Activated CD4-positive, alpha-beta T cell treated with anti-CD3 and anti-CD28 coated beads, Interleukin-2, amount 50 U/mL, for 4 hours (primary cell): ENCODE measurements around the gene TPSG1.
"Not testable (repeated sequence)": the region's sequence is repeated elsewhere in the genome, so short reads cannot be mapped to it uniquely, and the experiment has no call there.

ENCODE experiments used
- DNase-seq, 2 experiments: peaks; one replicate each; pipeline ENCODE4 v3.0.0-alpha.2; 2020

TPSG1 gene

DNA sequence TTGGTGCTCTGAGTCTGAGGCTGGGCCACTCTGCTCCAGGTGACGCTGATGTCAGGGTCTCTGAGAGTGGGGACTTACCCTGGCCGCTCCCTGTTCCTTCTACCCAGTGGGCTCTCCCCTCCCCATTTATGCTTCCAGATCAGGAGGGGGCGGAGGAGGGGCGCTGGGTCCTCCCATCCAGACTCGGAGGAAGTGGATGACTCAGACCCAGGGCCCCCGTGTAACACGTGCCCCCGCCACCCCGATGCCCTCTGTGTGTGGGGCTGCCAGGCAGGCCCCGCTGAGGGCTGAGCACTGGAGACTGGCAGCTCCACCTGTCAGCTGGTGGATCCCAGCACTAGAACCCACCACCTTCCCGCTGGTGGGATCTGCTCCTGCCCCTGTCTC lies 5.0 kb upstream of the TPSG1 start, which contains the start of gene TPSB2:
Gene TPSB2 (minus strand): TSS at position 101 of the 387 bp plus-strand sequence. CDS start 233 bp downstream, outside the sequence.
- DNase-seq, result not testable (repeated sequence)

DNA sequence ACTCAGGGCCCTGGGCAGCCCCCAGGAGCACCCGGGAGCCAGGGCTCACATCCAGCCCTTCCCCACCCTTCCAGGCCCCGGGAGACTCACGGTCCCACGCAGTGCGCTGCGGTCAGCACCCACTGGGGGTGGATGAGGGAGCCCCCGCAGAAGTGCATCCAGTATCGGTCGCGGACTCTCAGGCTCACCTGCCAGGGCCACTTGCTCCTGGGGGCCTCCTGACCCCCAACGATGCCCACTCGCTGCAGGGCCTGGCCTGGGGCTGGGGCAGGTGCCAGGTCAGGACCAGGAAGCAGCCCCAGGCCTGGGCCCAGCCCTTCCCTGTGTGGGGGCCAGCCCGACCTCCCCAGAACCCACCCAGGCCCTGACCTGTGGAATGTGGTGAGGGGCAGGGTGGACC lies 4.4 kb upstream of the TPSG1 start:
- DNase-seq, result not testable (repeated sequence)

DNA sequence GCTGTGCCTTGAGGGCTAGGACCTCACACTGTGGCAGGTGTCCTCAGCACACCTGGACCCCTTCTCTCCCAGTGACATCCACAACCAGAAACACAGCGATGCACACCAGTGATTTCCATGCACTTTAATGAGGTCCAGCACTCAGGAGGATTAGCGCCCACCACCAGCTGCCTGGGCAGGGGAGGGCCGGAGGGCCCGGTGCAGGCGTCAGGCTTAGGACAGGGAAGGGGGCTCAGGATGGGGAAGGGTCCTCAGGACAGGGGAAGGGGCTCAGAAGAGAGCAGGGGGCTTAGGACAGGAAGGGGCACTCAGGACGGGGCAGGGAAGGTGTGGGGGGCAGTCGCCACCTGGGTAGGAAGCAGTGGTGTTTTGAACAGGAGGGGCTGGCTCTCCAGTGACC lies 3.2 kb upstream of the TPSG1 start:
- DNase-seq, result not testable (repeated sequence)

DNA sequence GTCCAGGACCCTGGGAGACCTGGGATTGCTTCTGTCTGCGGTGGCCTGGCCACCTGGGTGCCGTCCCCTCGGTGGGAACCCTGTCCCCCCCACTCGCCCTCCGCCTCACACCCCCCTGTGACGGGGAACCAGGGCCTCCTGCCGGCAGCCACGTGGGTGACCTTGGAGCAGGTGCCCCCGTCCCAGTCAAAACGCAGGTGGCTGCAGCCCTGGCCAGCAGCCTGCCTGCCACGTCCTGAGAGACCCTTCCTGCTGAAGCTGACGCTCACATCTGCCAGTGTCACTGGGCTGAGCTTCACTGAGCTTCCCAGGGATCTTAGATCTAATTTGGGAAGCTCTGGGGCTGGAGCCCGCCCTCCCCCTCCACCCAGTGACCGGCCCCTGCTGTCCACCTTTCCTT lies 1.6 kb upstream of the TPSG1 start:
- DNase-seq, result not testable (repeated sequence)

DNA sequence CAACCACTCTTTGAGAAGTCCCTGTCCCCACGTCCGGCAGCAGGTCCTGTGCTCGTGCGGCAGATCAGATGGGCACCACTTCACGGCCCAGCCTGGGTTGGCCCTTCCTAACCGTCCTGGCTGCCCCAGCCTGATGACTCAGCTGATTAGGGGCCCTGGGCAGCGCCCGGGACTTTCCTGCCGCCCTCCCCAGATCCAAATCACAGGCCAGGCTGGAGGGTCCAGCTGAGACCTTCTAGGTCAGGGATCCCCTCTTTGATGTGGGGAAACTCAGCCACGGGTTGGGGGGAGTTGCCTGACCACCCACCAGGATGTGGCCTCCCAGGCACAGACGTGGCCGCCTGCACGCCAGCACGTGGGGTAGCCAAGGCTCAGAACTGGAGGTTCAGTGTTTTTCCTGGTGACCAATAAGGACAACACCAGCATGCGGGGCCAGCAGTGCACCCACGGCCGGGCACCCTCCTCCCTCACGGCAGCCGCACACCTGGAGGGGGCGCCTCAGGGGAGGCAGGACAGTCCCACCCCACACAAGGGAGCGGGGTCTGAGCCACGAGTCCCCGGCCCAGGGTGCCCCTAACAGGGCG lies 752 bp upstream of the TPSG1 start:
- DNase-seq, result not testable (repeated sequence)

DNA sequence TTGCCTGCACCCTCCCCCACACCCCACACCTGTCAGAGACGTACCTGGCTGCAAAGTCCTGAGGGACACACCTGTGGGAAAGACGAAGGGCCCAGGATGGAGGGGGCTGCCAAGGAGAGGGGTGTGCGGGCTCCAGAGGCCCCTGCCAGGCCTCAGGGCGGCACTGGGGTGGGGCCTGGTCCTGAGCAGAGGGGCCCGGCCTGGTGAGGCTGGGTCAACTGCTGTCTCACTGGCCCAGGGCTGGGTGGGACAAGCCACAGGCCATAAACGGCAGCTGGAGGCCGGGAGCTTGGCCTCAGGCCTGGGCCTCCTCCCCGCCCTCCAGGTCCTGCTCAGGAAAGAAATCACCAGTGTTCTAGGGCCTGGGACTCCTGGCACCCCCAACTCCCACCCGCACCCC lies 510 bp downstream of the TPSG1 start:
- no peak for DNase-seq

DNA sequence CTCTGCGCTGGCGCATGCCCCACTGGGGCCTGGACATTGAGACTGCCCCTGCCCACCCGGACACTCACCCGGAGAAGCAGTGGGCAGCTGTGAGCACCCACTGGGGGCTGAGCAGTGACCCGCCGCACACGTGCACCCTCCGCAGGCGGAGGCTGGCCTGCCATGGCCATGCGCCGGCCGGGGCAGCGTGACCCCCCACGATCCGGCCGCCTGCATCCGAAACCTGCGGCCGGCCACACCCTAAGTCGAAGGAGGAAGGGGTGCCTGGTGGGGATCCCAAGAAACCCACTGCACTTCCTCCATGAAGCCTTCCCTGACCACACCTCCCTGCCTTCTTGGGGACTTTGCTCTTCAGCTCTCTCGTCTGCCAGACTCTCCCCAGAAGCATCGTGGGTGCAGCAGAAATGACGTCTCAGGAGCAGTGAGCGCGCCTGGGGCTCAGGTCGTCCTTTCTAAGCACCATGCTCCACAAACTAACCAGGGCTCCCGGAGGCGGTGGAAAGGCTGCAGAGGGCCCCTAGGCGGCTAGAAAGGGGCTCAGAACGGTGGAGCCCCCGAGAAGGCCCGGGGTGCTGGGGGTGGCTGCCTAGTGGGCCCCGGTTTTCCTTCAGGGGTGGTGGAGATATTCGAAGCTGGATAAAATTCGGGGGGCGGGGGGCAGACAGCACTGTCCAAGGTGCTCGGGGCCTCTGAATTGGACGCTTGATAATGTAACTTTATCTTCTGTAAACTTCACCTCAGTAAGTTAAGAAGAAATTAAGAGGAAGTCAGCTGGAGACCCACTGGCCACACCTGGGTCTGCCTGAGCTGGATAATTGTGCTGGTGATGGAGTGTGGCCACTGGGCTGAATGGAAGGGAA lies 1.5 kb downstream of the TPSG1 start:
- DNase-seq, result no peak

DNA sequence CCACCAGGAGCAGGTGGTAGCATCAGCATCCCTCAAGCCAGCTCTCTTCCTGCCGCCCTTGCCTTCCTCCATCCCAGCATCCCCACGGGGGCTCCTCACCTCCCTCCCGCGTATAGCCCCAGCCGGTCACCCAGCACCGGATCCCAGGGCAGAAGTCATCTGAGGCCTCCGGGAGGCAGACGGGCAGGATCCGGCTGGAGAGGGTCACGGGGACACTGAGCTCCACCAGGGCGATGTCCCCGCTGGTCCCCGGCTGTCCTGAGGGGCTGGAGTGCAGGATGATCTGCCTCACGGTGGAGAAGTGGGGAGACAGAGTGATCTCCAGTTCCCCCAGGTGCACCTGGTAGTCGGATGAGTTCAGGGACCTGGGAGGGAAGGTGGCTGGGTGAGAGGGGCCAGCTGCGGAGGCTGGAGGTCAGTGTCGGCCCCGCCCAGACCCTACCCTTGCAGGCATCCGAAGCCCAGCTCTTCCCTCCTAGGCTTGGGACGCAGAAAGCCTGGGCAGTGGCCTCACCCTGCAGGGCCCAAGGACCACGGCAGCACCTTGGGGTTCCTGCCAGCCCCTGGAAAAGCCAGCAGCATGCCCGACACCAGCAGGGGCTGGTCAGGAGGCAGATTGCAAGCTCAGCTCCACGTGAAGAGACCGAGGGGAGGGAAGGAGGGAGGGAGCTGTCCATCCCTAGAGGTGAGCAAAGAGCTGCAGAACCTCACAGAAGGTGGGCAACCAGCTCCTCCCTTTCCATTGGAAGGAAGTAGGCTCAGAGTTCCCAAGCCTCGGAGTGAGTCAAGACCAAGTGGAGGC lies 2.3 kb downstream of the TPSG1 start:
- DNase-seq, result no peak

DNA sequence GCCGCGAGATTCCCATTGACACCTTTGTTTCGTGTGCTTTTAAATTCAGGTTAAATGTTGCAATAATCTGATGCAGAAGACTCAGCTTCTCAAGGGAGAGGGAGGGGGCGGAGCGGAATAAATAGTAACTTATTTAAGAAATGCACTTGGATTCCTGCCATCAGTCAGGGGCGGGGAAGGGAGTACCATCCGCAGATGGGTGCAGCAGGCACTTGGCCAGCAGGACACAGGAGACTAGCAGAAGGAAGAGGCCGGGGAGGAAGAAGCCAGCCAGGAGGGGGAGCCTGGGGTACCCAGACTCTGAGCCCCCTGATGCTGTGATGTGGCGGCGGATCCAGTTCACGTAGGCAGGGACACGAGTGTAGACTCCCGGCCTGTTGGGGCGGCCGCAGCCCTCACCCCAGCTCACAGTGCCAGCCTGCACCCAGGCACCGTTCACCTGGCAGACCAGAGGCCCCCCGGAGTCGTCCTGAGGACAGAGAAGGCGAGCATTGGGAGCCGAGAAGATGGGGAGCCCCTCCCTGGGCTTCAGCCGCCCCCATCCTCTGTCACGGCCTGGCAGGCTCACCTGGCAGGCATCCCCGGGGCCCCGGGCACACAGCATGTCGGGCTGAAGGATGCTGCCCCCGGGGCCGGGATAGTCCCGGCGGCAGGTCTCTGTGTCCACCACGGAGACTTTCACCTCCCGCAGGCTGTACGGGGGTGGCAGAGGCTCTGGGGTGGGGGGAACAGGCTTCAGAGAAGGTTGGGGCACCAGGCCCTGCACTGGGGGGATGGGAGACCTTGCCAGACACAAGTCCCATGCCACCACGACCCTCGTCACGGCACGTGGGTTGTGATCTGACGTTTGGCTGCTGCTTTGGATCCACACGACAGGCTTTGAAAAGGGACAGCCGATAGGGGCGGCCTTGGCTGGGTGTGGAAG lies 3.2 kb downstream of the TPSG1 start:
- DNase-seq, result no peak

DNA sequence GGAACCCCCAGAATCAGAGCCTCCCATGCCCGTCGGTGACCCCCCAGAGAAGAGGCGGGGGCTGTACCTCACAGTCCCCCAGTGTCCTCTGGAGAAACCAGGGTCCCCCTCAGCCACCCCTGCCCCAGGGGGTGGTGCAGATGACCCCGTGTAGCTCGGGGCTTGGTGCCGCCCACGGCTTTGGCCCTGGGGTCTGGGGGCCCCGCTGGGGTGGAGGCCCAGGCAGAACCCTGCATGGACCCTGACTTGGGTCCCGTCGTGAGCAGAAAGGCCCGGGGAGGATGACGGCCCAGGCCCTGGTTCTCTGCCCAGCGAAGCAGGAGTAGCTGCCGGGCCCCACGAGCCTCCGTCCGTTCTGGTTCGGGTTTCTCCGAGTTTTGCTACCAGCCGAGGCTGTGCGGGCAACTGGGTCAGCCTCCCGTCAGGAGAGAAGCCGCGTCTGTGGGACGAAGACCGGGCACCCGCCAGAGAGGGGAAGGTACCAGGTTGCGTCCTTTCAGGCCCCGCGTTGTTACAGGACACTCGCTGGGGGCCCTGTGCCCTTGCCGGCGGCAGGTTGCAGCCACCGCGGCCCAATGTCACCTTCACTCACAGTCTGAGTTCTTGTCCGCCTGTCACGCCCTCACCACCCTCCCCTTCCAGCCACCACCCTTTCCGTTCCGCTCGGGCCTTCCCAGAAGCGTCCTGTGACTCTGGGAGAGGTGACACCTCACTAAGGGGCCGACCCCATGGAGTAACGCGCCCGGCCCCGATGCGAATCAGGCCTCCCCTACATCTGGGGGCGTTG lies 4.0 kb downstream of the TPSG1 start:
- no peak for DNase-seq

DNA sequence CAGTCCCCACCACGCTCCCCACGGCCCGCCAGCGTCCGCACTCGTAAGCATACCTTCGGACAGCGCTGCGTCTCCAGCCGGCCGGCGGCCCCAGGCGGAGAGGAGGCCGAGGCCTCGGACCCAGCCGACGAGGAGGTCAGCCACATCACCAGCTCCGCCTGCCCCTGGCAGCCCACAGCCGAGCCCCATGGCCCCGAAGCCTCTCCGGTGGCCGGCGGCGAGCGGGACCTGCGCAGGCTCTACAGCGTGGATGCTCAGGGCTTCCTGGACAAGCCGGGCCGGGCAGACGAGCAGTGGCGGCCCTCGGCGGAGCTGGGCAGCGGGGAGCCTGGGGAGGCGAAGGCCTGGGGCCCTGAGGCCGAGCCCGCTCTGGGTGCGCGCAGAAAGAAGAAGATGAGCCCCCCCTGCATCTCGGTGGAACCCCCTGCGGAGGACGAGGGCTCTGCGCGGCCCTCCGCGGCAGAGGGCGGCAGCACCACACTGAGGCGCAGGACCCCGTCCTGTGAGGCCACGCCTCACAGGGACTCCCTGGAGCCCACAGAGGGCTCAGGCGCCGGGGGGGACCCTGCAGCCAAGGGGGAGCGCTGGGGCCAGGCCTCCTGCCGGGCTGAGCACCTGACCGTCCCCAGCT lies 4.9 kb downstream of the TPSG1 start:
- DNase-seq, result no peak

DNA sequence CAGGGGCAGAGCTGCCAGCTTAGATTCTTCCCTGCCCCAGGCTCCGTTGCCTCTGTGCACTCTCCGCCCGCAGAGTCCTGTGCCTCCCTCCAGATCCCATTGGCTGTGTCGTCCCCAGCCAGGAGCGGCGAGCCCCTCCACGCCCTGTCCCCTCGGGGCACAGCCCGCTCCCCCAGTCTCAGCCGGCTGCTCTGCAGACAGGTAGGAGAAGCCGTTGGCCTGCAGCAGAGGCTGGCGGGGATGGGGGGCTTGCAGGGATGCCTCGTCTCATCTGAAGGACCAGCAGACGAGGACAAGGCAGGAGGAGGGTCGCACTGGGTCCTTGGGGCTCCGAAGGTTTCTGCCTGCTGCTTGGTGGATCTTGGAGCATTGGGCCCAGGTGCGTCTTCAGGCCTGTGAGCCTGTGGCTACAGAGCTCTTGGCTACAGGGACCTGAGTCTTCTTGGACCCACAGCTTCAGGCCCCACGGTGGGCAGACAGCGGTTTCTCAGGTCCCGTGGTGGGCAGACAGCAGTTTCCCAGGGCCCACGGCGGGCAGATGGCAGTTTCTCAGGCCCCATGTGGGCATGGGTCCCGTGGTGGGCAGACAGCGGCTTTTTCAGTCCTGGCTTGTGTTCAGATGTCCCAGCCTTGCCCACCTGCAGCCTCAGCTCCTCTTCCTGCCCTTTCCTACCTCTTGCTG lies 6.0 kb downstream of the TPSG1 start:
- no peak for DNase-seq

DNA sequence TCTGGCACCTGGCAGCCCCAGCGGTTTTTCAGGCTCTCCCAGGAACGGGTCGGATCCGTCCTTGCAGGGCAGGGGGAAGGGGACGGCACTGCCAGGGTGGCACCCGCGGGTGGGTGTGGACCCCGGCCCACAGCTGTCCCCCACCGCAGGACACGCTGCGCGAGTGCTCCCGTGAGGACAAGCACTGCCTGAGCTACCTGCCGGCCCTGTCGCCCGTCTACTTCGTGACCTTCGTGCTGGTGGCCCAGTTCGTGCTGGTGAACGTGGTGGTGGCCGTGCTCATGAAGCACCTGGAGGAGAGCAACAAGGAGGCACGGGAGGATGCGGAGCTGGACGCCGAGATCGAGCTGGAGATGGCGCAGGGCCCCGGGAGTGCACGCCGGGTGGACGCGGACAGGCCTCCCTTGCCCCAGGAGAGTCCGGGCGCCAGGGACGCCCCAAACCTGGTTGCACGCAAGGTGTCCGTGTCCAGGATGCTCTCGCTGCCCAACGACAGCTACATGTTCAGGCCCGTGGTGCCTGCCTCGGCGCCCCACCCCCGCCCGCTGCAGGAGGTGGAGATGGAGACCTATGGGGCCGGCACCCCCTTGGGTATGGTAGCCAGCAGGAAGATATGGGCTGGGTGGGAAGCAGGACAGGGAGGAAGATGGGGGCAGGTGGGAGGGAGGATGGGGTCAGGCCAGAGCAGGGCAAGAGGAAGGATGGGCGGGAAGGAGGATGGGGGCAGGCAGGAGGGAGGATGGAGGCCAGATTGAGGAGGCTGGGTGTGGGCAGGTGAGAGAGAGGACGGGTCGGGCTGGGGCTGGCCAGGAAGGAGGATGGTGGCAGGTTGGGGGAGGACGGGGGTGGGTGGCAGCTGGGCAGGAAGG lies 6.8 kb downstream of the TPSG1 start:
- DNase-seq, result no peak

DNA sequence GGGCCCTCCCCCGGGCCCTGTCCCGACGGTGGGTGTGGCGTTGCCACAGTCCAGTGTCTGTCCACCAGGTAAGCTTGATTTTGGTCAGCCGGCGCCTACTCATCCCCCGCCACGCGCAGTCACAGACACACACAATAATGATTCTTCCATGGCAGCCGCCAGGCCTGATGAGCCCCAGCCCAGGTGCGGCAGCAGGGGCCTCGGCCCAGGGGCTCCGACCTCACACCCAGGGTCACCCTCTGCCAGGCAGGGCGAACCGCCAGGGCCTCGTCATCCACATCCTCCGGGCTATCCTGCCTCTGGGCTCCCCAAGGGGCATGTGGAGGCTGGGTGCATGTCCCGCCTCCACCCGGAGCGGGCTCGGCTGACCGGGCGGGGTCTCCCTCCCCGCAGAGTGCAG lies 7.5 kb downstream of the TPSG1 start:
- DNase-seq, result no peak

DNA sequence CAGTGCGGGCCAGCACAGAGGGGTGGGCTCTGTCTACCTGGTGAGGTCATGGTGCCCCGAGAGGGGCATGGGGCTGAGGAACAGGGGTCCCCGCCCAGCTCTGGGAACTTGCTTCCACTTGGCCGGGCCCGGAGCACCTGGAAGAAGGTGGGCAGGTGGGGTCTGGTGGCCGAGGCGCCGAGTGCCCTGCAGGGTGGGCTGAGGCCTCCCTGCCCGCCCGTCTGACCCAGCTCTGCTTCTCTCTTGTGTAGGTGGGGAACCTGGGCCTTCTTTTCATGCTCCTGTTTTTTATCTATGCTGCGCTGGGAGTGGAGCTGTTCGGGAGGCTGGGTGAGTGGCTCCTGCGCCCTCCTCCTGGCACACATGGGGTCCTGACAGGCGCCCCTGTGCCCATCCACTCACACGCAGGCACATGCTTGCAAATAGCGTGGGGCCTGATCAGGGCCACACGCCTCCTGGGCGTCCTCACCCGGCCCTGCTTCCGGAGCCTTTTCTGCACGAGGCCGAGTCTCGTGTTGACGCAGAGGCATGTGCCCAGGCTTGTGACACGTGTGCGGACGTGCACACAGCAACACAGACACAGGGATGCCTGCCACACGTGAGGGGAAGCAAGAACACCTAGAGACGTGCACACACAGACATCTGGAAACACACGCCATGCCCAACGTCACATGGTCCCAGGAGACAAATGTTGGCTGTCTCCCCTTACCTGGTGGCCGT lies 8.2 kb downstream of the TPSG1 start:
- DNase-seq, result no peak

DNA sequence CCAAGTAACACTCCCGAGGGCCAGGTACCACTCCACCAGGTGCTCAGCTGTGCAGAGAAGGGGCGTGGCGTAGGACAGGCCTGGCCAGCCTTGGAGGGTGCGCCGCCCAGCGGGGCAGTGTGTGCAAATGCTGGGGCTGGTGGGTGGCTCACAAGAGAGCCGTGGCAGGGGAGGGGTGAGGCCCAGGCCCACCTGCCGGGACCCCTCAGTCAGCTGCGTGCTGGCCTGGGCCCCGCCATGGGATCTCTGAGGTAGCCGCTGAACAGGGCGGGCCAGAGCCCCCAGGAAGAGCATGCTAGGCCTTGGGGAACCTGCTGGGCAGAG lies 8.8 kb downstream of the TPSG1 start:
- no peak for DNase-seq

DNA sequence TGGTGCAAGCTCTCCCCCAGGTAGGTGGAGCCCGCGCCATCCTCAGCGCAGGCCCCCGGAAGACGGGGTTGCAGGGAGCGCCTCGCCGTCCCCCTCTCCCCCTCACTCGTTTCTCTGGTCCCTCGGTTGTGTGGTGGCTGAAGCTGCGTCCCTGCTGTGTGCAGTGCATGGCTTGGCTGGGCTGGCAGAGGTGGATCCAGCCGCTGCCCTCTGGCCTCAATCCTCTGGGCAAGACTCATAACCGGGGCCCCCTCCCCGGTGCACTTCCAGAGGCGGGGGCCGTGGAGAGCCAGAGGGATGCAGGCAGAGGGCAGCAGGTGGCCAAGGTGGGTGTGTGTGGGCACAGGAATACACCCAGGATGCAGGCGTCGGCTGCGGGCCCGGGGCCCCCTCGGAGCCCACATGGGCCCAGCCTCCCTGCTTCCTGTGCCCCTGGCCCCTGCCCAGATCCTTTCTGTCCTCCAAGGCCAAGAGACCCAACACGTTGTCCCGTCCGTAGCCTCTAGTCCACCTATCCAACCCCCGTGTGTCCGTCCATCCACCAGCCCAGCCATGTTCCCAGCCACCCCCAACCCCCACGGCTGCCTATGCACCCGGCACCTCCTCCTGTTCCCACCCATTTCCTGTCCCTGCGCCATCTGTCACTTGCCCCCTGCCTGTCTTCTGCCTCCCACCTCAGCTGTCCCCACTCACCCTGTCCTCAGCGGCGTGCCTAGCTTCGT lies 9.3 kb downstream of the TPSG1 start:
- no peak for DNase-seq

DNA sequence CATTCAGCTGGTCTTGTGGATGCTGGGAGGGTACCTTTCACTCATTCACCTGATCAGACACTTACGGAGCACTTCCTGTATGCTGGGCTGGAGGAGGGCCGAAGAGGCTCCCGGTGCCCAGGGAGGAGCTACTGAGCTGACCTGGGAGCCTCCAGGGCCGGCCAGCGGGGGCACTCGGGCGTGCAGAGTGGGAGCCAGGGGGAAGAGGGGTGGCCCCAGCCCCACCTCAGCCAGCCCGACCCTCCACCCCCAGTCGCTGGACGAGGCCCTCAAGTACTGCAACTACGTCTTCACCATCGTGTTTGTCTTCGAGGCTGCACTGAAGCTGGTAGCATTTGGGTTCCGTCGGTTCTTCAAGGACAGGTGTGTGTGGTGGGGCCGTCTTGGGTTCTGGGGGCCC lies 10.3 kb downstream of the TPSG1 start:
- no peak for DNase-seq
